Tibial nerve (tissue), 4 donors: ENCODE measurements around the gene KIF15.

Experiments used
- CTCF ChIP-seq, 5 experiments: fragments of 200-600 bp in 3 of 5; fragments of 450-650 bp in 2 of 5; sonication (generic) in 3 of 5; IDR thresholded peaks; one replicate each; pipeline ENCODE4 v1.5.1; 2016 to 2019; ENCODE audit warnings: antibody characterized with exemption in 5 of 5, mild to moderate bottlenecking in 3 of 5, moderate library complexity in 2 of 5
- EP300 ChIP-seq, 2 donors: sonication (generic); formaldehyde crosslinking; IDR thresholded peaks; one replicate each; pipeline ENCODE4 v1.6.1; 2017; ENCODE audit warnings: antibody characterized with exemption in 2 of 2, mild to moderate bottlenecking in 1 of 2

- TF ChIP-seq CTCF (IDR thresholded peaks at IDR 0.05) (no peak), EP300 (IDR thresholded peaks at IDR 0.05) (no peak)
These were observed 84.2 kb downstream of the KIF15 start for GRCh38 chr3:44845528-44846520.
